Suprapubic skin (tissue), 4 donors: ENCODE results near the gene CDH16. TPM values are rescaled to one million over a fixed set of nuclear protein-coding genes. Genes with fewer than 3 reads are reported as not detected.

ENCODE experiments used
- total RNA-seq, 4 donors: library from RNA; depleted of rRNA; stranded (reverse); fragments of >200 nt; gene quantifications; one replicate each; pipeline ENCODE4 v1.1.0, GENCODE V29; 2016

The CDH16 gene
- total RNA-seq, 4 donors from 2014 or later: 0.45 TPM; not detected in 3

Other genes with a start within 250 kb of the CDH16 start
- gene CMTM4, start 222.1 kb downstream of the CDH16 start, total RNA-seq: 10 to 100 TPM; 24.0 to 55.1 (median 36.4) TPM
- 100 to 1,000 TPM; 102 to 212 (median 137) TPM for gene DYNC1LI2, start 167.3 kb downstream of the CDH16 start, total RNA-seq
- gene TERB1, start 117.3 kb downstream of the CDH16 start, total RNA-seq: not detected
- 10 to 100 TPM; 36.2 to 57.5 (median 45.0) TPM for gene NAE1, start 87.9 kb downstream of the CDH16 start, total RNA-seq
- not detected for gene CA7, start 74.5 kb downstream of the CDH16 start, total RNA-seq
- gene PDP2, start 38.4 kb downstream of the CDH16 start, total RNA-seq: 1 to 10 TPM; 5.0 to 8.3 (median 6.6) TPM
- gene RRAD, start 6.7 kb upstream of the CDH16 start, total RNA-seq: 10 to 100 TPM in 1 of 4 donors, 1 to 10 TPM in 3; 1.5 to 12.1 (median 4.6) TPM
- 10 to 100 TPM; 34.4 to 69.0 (median 45.0) TPM for gene CIAO2B, start 15.5 kb upstream of the CDH16 start, total RNA-seq
- 10 to 100 TPM; 33.6 to 56.0 (median 42.3) TPM for gene CES2, start 16.6 kb upstream of the CDH16 start, total RNA-seq
- 1 to 10 TPM in 3 of 4 donors, not detected in 1; 1.4 to 2.2 (median 1.5) TPM for gene CES3, start 42.4 kb upstream of the CDH16 start, total RNA-seq
- 100 to 1,000 TPM in 2 of 4 donors, 10 to 100 TPM in 2; 47.2 to 148 (median 99.9) TPM for gene CES4A, start 69.7 kb upstream of the CDH16 start, total RNA-seq
- 10 to 100 TPM; 28.2 to 68.3 (median 46.6) TPM for gene CBFB, start 110.3 kb upstream of the CDH16 start, total RNA-seq
- gene PHAF1, start 191.1 kb upstream of the CDH16 start, total RNA-seq: 10 to 100 TPM; 44.0 to 60.9 (median 53.1) TPM
- 1 to 10 TPM; 7.5 to 9.7 (median 9.0) TPM for gene B3GNT9, start 232.1 kb upstream of the CDH16 start, total RNA-seq
- gene TRADD, start 241.0 kb upstream of the CDH16 start, total RNA-seq: 10 to 100 TPM; 25.9 to 34.4 (median 28.7) TPM
- 100 to 1,000 TPM in 1 of 4 donors, 10 to 100 TPM in 3; 45.0 to 134 (median 58.8) TPM for gene FBXL8, start 241.1 kb upstream of the CDH16 start, total RNA-seq
- 100 to 1,000 TPM in 2 of 4 donors, 10 to 100 TPM in 2; 56.5 to 351 (median 102) TPM for gene HSF4, start 245.9 kb upstream of the CDH16 start, total RNA-seq